ENCODE results near the gene CPLX4. TPM values are rescaled to one million over a fixed set of nuclear protein-coding genes. Genes with fewer than 3 reads are reported as not detected.

Gene CPLX4
- total RNA-seq, 4 donors from 2014 or later: not detected

- Histone ChIP-seq H3K9me3 (no peaks in the 10 kb centered on the region), H3K4me1 (no peaks in the 10 kb centered on the region), H3K27me3 (peaks cover 0 to 25% of the 10 kb centered on the region in 2 donors), H3K4me3 (no peak overlapping the region), H3K36me3 (no peaks in the 10 kb centered on the region), H3K27ac (no peak overlapping the region)
- TF ChIP-seq CTCF (IDR thresholded peaks at IDR 0.05) (no peak), EP300 (IDR thresholded peaks at IDR 0.05) (no peak), POLR2A (IDR thresholded peaks at IDR 0.05) (no peak)
- WGBS, 2 donors: 38 to 52% methylated on average over 6 of the region's 6 CpGs
- no peak for DNase-seq (ENCODE audit: low spot score in 2 of 2)
Observed at GRCh38 chr18:59286341-59286740, 32.1 kb downstream of the CPLX4 start.

GRCh38 chr18:59282341-59282740, 36.1 kb downstream of the CPLX4 start:
- H3K4me3 ChIP-seq: no peak overlapping the region
- H3K9me3 ChIP-seq: no peaks in the 10 kb centered on the region
- no peak for TF ChIP-seq EP300 (IDR thresholded peaks at IDR 0.05)
- no peak for TF ChIP-seq CTCF (IDR thresholded peaks at IDR 0.05)
- TF ChIP-seq POLR2A (IDR thresholded peaks at IDR 0.05): no peak
- H3K27ac ChIP-seq: no peak overlapping the region
- 85 to 89% methylated on average over 11 of the region's 11 CpGs for WGBS, 2 donors
- peaks cover 0 to 37% of the 10 kb centered on the region in 2 donors for H3K27me3 ChIP-seq
- H3K4me1 ChIP-seq: no peaks in the 10 kb centered on the region
- H3K36me3 ChIP-seq: no peaks in the 10 kb centered on the region
- DNase-seq (ENCODE audit: low spot score in 2 of 2): no peak

- Histone ChIP-seq H3K27me3 (peaks cover 0 to 46% of the 10 kb centered on the region in 2 donors), H3K4me3 (no peak overlapping the region), H3K27ac (no peak overlapping the region), H3K36me3 (no peaks in the 10 kb centered on the region), H3K9me3 (no peaks in the 10 kb centered on the region), H3K4me1 (no peaks in the 10 kb centered on the region)
- 31 to 39% methylated on average over 1 of the region's 1 CpG for WGBS, 2 donors
- TF ChIP-seq POLR2A (IDR thresholded peaks at IDR 0.05) (no peak), CTCF (IDR thresholded peaks at IDR 0.05) (no peak), EP300 (IDR thresholded peaks at IDR 0.05) (no peak)
- DNase-seq (ENCODE audit: low spot score in 2 of 2): no peak
Observed at GRCh38 chr18:59279722-59280121, 38.7 kb downstream of the CPLX4 start.

- H3K27me3 ChIP-seq: peaks cover 0 to 51% of the 10 kb centered on the region in 2 donors
- no peak for DNase-seq (ENCODE audit: low spot score in 2 of 2)
- WGBS, 2 donors: 61 to 72% methylated on average over 3 of the region's 3 CpGs
Observed at GRCh38 chr18:59279193-59279592, 39.3 kb downstream of the CPLX4 start.

GRCh38 chr18:59278793-59279192, 39.7 kb downstream of the CPLX4 start:
- peaks cover 0 to 55% of the 10 kb centered on the region in 2 donors for H3K27me3 ChIP-seq
- TF ChIP-seq EP300 (IDR thresholded peaks at IDR 0.05) (no peak), POLR2A (IDR thresholded peaks at IDR 0.05) (no peak), CTCF (IDR thresholded peaks at IDR 0.05) (no peak)
- no peak for DNase-seq (ENCODE audit: low spot score in 2 of 2)

More at GRCh38 chr18:59279193-59279592, 39.3 kb downstream of the CPLX4 start:
- no peak for TF ChIP-seq CTCF (IDR thresholded peaks at IDR 0.05)
- TF ChIP-seq POLR2A (IDR thresholded peaks at IDR 0.05): no peak
- TF ChIP-seq EP300 (IDR thresholded peaks at IDR 0.05): no peak
- no peak overlapping the region for H3K27ac ChIP-seq
- no peak overlapping the region for H3K4me3 ChIP-seq
- no peaks in the 10 kb centered on the region for H3K36me3 ChIP-seq
- H3K4me1 ChIP-seq: peaks cover 0 to under 1% (median 0%) of the 10 kb centered on the region in 4 donors
- no peaks in the 10 kb centered on the region for H3K9me3 ChIP-seq

More at GRCh38 chr18:59278793-59279192, 39.7 kb downstream of the CPLX4 start:
- H3K4me1 ChIP-seq: peaks cover 0 to 5% (median 0%) of the 10 kb centered on the region in 4 donors
- WGBS, 2 donors: 73 to 86% methylated on average over 5 of the region's 5 CpGs
- no peak overlapping the region for H3K27ac ChIP-seq
- H3K9me3 ChIP-seq: no peaks in the 10 kb centered on the region
- H3K4me3 ChIP-seq: no peak overlapping the region
- H3K36me3 ChIP-seq: no peaks in the 10 kb centered on the region

Data from tibial nerve (tissue), 4 donors.